UCSD-AML1 (cell line): ENCODE measurements around the gene RNF208.

Experiments used
- DNase-seq: peaks from one replicate; lab custom pipeline; 2025; ENCODE audit not compliant: unreplicated experiment; lab: John Stamatoyannopoulos, UW

Gene RNF208

DNA sequence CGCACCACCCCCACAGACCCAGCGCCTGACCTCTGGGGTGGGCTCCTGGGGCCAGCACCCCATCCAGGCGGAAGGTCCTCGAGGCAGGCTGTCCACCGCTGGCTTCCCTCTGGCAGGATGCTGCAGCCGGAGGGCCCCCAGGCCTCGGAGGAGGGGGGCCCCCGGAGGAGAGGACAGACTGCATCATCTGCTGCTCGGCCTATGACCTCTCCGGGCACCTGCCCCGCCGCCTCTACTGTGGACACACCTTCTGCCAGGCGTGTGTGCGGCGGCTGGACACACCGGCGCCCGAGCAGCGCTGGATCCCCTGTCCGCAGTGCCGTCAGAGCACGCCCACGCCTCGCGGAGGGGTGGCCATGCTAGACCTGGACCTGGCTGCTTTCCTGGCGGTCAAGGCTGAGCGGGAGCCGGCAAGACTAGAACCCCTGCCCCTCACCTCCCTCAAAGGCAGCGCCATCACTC is 6.5 kb upstream of the RNF208 start:
- no peak for DNase-seq

DNA sequence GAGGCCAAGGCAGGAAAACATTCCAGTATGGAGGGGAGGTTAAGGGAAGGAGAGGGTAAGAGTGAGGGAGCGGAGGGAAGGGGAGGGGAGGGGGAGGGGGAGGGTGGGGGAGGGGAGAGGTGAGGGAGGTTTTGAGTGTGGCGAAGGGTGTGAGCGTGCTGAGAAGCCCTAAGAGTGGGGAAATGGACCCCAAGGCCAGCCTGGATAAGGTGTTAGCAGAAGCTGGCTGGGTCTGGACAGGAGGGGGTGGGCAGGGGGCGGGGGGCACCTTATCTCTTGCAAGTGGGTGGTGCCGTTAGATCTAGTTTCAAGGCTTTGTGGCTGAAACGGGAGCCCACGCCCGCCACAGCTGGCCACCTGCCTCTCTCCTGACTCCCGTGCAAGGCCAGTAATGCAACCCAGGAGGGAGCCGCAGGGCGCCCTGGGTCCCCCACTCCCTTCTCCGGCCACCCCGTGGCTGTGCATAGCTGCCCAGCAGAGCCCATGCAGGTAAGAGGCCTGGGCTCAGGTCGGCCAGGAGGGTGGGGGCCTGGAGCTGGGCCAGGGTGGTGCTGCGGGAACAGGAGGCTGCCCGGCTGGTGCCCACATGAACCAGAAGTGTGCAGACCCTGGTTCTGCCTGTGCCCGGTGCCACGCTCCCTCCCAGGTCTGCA is 5.9 kb upstream of the RNF208 start:
- DNase-seq: no peak

DNA sequence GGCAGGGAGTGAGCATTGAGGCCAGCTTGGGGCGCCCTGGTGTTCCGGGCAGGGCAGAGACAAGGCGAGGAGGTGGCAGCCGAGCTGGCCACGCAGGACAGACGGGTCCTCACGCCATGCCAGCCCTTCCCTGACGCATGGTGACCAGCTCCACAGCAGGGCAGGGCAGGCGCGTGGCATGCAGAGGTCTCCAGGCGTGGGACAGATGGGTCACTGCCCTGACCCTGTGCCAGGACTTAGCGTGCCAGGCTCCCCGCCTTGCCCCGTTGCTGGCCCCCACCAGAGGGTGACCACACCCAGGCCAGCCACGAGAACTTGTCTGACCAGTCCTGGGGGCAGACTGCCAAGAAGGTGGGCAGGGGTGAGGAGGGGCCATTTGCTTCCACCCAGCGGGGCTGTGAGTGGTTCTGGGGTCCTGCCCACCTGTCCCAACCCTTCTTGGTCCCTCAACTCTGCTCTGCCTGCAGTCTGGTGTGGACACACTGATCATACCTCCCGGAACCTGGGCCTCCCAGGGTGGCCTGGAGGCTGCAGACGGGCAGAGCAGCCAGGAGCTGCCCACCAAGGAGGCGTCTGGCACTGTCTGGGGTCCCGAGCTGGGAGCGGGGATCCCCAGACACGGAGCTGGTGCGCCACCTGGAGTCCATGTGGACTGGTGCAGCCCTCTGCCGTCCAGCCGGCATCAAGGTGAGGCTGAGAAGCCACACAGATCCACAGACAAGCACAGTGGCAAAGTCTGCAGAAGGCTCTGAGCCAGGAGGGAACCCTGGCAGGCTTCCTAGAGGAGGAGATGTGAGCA is 5.2 kb upstream of the RNF208 start, which contains the start of gene RNF224:
TSS of gene RNF224 (plus strand) at position 449 of the 799 bp plus-strand sequence. CDS start 834 bp downstream, outside the sequence.
- DNase-seq: peak; percentile 78

DNA sequence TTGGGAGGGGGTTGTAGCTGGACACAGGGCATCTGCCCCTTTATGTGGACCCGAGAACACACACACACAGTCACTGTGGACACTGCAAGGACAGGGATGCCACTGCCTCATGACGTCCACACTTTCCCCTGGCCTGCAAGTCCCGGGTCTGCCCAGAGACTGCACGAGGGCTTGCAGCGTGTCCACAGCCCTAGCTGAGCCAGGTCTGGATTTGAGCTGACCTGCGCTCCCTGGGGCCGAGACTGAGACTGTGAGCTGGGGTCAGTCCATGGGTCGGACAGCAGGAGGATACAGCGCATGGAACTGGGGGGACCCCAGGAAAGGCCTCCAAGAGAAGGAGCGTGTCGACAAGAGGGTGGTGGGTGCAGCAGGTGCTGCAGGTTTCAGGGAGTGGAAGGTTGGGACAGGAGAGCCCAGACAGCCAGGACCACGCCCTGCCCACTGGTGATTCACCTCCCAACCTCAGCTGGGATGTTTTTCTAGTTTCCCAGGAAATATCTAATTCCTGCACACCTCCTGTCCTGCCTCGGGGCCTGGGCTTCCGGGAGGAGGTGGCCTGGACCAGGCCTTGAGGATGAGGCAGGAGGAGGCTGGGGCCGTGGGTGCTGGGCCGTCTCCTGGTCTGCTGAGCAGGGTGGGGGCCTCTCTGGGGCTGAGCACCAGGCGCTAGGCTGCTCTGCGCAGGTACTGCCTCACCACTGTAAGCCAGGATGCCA is 4.5 kb upstream of the RNF208 start:
- DNase-seq: no peak

DNA sequence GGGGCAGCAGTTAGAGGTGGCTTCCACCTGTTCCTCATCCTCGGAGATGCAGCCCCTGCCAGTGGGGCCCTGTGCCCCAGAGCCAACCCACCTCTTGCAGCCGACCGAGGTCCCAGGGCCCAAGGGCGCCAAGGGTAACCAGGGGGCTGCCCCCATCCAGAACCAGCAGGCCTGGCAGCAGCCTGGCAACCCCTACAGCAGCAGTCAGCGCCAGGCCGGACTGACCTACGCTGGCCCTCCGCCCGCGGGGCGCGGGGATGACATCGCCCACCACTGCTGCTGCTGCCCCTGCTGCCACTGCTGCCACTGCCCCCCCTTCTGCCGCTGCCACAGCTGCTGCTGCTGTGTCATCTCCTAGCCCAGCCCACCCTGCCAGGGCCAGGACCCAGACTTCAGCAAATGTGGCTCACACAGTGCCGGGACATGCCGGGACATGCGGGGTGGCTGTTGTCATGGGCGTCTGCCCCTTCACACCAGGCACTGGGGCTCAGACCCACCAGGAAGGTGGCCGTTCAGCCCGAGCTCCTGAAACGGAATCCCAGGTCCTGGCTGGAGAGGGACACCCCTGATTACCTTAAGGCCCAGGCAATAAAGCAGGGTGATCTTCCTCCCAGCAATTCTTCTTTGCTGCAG is 3.8 kb upstream of the RNF208 start:
- no peak for DNase-seq

DNA sequence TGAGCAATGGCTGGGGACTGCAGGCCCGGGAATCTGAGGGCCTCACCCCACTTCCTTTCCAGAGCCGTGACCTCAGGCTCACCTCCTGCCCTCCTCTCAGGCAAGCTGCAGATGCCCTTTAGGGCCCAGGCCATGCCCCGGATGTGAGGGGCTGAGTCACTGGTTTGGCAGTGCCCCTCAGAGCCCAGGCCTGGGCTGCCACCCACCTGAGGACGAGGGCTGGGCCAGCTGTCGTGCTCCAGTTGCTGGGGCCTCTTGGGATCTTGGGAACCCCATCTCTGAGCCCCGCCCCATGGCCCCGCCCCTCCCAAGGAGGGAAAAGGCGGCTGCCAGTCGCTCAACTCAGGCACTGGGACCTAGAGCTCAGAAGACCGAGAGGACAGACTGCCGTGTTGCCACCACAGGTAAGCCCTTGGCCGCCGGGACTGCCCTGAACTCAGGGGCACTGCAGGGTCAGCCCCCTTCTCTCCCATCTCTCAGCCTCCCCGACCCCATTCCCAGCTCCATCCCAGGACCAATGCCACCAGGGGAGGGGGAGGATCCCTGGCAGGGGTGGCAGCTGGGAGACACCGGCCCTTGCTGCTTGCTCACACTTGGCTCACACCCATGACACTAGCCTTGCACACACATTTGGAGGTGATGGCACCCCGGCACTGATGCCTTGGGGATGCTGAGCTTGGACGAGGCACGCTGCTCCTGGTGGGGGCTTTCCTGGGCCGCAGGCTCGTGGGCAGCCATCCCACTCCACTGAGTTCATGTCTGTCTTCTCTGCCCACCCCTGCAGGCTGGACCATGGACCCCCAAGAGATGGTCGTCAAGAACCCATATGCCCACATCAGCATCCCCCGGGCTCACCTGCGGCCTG is 3.0 kb upstream of the RNF208 start, which contains the start of gene CYSRT1:
TSS of gene CYSRT1 (plus strand) at position 345 of the 865 bp plus-strand sequence. CDS start at position 793, 448 bp downstream.
- peak; percentile 40 for DNase-seq

DNA sequence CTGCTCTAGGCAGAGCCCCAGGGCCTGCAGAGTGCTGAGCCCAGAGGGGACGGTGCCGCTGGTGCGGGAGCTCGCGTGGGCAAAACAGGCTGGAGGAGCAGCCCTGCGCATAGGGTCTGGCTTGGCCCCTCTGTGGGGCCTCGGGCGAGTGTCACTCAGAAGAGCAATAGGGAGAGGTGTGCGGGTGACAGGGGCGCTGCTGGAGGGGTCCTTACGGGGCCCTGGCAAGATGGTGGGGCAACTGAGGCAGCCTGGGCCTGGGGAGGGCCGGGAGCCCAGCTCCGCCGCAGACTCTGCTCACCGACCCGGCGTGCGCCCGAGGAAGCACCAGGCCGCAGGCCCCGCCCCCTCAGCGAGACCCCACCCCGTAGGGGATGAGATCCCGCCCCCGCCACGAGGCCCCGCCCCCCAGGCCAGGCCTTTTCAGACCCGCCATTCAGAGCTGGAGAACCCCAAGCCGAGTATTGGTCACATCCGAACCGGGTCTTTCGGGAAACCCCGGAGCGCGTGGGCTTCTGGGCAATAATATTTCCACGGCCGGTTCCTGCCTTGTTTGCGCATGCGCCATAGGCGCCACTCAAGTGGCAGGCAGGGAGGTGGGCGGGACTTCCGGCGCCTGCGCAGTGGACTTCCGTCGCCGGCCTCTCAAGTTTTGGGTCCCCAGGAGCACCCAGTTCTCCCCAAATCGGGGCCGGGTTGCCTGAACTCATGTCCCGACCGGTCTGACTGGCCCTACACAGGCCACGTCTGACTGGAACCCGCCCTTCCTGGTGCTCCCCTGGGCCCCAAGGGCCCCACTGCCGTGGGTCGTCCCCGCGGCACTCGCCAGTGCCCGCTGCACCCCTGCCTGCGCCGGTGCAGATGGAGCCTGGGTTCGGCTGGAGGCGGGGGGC is 1.3 kb upstream of the RNF208 start:
- peak; percentile 99 for DNase-seq

DNA sequence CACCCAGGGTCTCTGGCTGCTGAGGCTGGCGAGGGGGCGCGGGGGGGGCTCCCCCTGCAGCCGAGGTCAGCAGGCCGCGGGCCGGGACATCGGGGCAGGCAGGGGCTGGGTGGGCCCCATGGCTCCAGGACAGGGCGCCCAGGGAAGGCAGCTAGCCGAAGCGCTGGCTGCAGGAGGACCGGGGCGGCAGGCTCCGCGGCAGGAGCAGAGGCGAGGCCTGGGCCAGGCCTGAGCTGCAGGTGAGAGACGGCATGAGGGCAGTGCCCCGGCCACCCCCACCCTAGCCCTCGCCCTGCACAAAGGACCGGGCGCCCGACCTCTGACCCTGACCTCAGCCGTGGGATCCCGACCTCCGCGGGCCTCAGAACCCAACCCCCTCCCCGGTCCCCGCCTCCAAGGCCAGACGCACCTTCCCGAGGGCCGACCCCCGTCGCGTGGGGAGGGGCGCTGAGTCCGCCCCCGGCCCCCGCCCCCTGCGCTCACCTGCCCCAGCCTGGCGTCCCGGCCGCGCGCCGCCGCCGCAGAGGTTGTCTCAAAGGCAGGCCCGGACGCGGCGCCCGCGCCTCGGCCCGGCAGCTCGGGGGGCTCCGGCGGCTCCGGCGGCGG is 431 bp downstream of the RNF208 start:
- DNase-seq: no peak

DNA sequence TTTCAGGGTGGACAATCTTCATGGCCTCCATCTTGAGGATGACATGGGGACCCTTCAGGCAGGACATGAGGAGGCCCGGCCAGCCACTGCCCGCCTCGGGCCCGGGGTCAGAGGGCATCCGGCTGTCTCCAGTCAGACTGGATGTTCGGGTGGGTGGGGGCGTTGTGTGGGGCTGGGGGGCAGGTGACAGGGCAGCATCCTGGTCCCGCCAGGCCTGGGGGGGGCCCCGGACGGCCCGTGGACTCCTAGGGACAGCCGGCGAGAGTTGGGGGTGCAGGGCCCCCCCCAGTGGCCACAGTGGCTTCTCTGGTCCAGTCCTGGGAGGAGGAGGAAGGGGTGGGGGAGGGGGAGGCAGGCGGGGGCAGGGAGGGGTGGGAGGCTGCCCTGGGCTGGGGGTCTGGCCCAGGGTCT is 940 bp downstream of the RNF208 start:
- no peak for DNase-seq

DNA sequence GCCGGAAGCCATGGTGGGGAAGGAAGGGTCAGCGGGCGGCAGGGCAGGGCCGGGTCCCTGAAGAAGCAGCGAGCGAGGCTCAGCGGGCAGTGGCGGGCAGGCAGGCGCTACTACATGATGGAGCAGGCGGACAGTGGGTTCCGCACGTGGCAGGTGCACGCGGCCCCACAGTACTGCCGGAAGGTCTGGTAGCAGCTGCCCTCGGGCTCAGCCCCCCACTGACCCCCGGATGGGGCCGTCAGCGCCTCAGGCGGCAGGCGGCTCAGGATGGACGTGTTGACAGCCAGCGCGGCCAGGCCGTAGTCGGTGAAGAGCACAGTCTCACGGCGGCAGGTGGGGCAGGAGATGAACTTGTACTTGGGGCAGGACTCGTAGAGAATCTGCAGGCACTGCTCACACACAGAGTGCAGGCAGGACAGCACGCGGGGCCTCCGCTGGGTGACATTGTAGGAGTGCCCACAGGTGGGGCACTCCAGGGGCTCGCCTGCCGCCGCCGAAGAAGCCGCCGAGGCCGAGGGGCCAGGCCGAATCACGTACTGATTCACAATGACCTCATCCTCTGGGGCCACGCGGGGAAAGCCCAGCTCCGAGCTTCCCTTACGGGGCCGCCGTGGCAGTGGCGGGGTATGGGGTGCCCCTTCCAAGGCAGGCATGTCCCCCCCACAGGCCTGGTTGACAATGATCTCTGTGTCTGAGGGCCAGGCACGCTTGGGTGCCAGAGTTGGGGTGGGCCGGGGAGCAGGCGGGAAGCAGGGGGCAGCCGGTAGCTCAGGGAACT is 1.5 kb downstream of the RNF208 start:
- DNase-seq: no peak

DNA sequence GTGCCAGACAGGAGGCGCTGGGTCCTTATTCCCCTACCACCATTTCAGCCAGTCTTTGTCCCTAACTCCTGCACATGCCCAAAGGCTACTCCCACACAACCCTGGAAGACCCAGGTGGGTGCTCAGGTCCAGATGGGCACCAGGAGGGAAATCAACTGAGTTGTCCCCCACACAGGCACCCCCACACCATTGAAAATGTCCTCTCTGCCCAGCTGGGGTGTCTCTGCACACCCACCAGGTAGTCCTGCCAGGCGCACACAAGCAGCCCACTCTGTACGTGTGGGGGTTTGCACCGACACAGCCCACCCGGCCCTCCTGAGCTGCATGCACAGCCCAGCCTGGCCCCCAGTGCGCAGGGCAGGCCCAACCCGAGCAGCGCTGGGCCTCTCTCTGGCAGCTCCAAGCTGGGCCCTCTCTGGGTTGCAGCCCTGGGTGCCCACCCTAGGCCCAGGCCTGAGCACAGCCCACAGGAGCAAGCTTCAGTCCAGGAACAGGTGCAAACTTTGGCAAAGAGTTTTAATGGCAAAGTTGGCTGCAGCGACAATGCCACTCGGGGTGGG is 2.2 kb downstream of the RNF208 start:
- DNase-seq: no peak

DNA sequence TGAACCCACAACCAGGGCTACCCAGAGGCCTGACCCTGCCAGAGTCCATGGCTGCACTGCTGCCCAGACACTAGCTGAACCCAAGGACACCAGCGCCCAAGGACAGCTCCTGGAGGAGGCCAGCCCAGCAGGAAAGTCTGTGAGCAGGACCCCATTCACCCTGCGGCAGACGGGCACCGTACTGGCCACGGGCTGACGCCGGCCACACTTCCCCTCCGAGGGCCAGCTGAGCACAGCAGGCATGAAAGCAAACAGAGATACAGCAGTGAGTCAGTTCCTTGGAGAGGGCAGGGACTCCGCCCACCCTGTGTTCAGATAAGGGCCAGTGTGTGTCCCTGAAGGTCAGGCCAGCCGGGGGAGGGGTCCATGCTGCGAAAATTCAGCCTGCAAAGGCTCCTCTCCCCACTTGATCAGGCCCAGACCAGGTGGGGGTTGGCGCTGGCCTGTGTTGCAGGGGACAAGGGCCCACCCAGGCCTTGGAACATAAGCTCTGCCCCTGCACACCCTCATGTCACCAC is 3.2 kb downstream of the RNF208 start:
- DNase-seq: peak; percentile 67

DNA sequence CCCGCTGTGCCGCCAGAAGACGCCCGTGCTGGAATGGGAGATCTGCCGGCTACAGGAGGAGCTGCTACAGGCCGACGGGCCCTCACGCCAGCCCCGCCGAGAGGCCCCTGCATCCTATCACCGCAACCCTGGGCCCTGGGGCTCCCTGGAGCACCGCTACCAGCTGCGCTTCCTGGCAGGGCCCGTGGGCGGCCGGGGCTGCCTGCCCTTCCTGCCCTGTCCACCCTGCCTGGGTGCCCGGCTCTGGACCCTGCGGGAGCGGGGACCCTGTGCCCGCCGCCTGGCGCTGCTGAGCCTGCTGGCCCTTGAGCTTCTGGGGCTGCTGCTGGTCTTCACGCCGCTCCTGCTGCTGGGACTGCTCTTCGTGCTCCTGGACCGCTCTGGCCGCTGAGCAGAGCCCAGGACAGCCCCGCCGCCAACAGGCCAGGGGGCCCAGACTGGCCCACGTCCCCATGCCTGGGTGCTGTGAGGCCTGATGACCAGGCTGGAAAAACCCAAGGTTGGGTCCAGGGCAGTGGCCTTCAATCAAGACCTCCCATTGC is 3.8 kb downstream of the RNF208 start:
- DNase-seq: no peak

DNA sequence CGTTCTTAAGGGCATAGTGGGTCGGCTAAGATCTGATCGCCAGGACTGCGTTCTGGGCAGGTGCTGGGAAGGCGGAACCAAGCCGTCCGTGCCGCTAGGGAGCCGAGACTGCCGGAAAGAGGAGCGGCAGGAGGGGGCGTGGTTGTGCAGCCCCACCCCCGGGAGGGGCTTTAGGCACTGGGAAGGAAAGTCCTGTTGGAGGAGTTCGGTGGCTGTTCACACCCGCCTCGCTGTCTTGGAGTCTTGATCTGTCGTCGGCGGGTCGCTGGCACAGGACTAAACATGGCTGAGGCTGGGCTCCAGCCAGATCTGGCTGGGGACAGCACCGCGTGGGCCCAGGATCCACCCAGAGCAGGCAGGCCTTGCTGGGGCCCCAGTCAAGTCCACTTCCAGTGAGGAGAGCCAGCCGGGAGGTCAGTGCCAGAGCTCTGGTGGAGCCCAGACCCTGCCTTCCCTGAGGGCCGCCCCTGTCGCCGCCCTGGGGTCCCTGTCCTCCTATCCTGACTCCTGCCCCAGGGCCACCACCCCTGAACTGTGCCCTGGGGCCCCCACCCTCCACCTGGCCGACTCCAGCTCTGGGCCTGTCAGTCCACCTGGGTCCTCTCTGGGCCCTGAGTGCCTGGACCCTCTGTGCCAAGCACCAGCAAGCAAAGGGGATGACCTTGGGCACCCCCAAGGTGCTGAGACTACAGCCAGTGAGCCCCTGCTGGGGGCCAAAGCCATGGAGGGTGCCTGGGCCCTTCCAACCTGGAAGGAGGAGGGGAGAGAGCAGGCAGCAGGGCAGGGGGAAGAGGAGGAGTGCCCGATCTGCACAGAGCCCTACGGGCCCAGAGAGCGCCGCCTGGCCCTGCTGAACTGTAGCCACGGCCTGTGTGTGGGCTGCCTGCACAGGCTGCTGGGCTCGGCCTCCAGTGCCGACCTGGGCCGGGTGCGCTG is 4.5 kb downstream of the RNF208 start:
- DNase-seq: peak; percentile 77

DNA sequence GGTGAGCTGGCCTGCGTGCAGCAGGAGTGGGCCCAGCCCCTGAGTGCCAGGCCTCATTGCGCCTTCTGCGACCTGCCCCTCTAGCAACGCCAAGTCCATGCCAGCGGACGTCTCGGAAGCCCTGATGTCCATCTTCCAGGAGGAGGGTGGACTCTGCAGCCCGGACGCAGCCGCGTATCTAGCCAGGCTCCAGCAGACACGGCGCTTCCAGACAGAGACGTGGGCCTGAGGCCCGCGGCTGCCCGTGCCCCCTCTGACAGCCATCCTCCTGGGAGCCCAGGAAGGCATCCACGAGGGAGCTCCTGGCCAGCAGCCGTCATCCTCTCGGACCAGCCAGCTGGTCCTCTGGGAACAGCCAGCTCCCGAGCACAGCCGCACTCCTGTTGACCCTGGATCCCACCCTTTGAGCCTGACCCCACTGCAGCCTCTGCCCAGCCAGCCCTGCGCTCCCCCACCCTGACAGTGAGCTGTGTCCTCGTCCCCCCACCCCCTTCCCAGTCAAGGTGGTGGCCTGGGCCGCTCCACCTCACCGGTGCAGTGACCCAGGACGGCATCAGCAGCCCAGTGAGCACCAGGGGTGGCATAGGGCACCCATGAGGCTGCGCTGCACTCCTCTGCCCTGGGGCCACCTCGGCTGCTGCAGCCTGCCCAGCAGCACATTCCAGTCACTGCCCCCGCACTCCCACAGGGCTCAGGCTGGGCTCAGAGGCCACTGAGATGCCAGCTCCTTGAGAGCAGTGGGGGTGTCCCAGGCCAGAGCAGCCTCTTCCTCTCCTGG is 5.7 kb downstream of the RNF208 start:
- no peak for DNase-seq
